ENCODE measurements around the gene CD3D.
"Not testable (repeated sequence)": the region's sequence is repeated elsewhere in the genome, so short reads cannot be mapped to it uniquely, and the experiment has no call there.

The CD3D gene

GRCh38 chr11:118308995-118309528, 33.4 kb downstream of the CD3D start:
- intact Hi-C loops (cut with DNase I); DNase-seq: not testable (repeated sequence)

- peak in 1 of 42 donors; percentile 4 for DNase-seq
- intact Hi-C loops (cut with DNase I): no loop called here
These were observed 35.9 kb downstream of the CD3D start for GRCh38 chr11:118306556-118306955.

- intact Hi-C loops (cut with DNase I): no loop called here
- DNase-seq: peak in 1 of 42 donors; percentile 18
These were observed 36.8 kb downstream of the CD3D start for GRCh38 chr11:118305726-118306125.

- intact Hi-C loops (cut with DNase I): no loop called here
These were observed 37.8 kb downstream of the CD3D start, which contains the start of gene CD3E for GRCh38 chr11:118304568-118305248. TSS of gene CD3E (plus strand) at chr11:118304730. CDS start at chr11:118304953, 223 bp downstream.

GRCh38 chr11:118304227-118304567, 38.3 kb downstream of the CD3D start:
- intact Hi-C loops (cut with DNase I): no loop called here
- DNase-seq: peak in 1 of 42 donors; percentile 4

More at GRCh38 chr11:118304568-118305248, 37.8 kb downstream of the CD3D start, which contains the start of gene CD3E:
- peak in 1 of 42 donors; percentile 9 for DNase-seq

GRCh38 chr11:118301600-118302195, 40.8 kb downstream of the CD3D start:
- intact Hi-C loops (cut with DNase I): no loop called here
- DNase-seq: no peak

- intact Hi-C loops (cut with DNase I): no loop called here
These were observed 46.6 kb downstream of the CD3D start for GRCh38 chr11:118295815-118296454.

GRCh38 chr11:118295199-118295598, 47.3 kb downstream of the CD3D start:
- DNase-seq: no peak
- intact Hi-C loops (cut with DNase I): no loop called here

More at GRCh38 chr11:118295815-118296454, 46.6 kb downstream of the CD3D start:
- peak in 9 of 42 donors; percentile 15 to 39 (median 24) for DNase-seq

GRCh38 chr11:118294053-118294452, 48.5 kb downstream of the CD3D start:
- no peak for DNase-seq
- intact Hi-C loops (cut with DNase I): no loop called here

GRCh38 chr11:118291477-118292135, 50.9 kb downstream of the CD3D start:
- intact Hi-C loops (cut with DNase I): no loop called here

GRCh38 chr11:118290923-118291322, 51.6 kb downstream of the CD3D start:
- peak in 18 of 42 donors; percentile 8 to 46 (median 18) for DNase-seq
- intact Hi-C loops (cut with DNase I): no loop called here

More at GRCh38 chr11:118291477-118292135, 50.9 kb downstream of the CD3D start:
- no peak for DNase-seq

GRCh38 chr11:118289401-118289800, 53.1 kb downstream of the CD3D start:
- intact Hi-C loops (cut with DNase I): no loop called here
- DNase-seq: no peak
